ENCODE results near the gene UCP3.

Gene UCP3

GRCh38 chr11:74004046-74004695, 4.7 kb downstream of the UCP3 start:
- TF ChIP-seq ZNF70 (CRISPR knock-in tag; IDR thresholded peaks at IDR 0.05): no peak
- no peak for ATAC-seq

GRCh38 chr11:74002832-74003231, 6.1 kb downstream of the UCP3 start:
- no peak for ATAC-seq
- TF ChIP-seq TCF4 (CRISPR knock-in tag; IDR thresholded peaks at IDR 0.05; ENCODE audit: borderline replicate concordance) (no peak), ZFP3 (CRISPR knock-in tag; IDR thresholded peaks at IDR 0.05) (no peak), ISL1 (CRISPR knock-in tag; IDR thresholded peaks at IDR 0.05) (no peak), CSRNP3 (CRISPR knock-in tag; IDR thresholded peaks at IDR 0.05) (no peak), GLIS3 (CRISPR knock-in tag; IDR thresholded peaks at IDR 0.05) (no peak), TSHZ2 (CRISPR knock-in tag; IDR thresholded peaks at IDR 0.05) (no peak), PPARA (CRISPR knock-in tag; IDR thresholded peaks at IDR 0.05; ENCODE audit: borderline replicate concordance) (no peak), ZC3H10 (CRISPR knock-in tag; IDR thresholded peaks at IDR 0.05) (no peak), ZNF565 (CRISPR knock-in tag; conservative IDR thresholded peaks at IDR 0.05; ENCODE audit: low read depth) (no peak), CREB5 (CRISPR knock-in tag; IDR thresholded peaks at IDR 0.05; ENCODE audit: low read depth) (no peak)

- ATAC-seq: no peak
- TF ChIP-seq PPARA (CRISPR knock-in tag; IDR thresholded peaks at IDR 0.05; ENCODE audit: borderline replicate concordance) (no peak), TCF4 (CRISPR knock-in tag; IDR thresholded peaks at IDR 0.05; ENCODE audit: borderline replicate concordance) (no peak), ESRRG (CRISPR knock-in tag; IDR thresholded peaks at IDR 0.05) (no peak), TSHZ2 (CRISPR knock-in tag; IDR thresholded peaks at IDR 0.05) (no peak), CSRNP3 (CRISPR knock-in tag; IDR thresholded peaks at IDR 0.05) (no peak), ZFP30 (CRISPR knock-in tag; IDR thresholded peaks at IDR 0.05) (no peak), POU6F1 (CRISPR knock-in tag; IDR thresholded peaks at IDR 0.05; ENCODE audit: borderline replicate concordance, low read depth) (no peak), CSDC2 (CRISPR knock-in tag; IDR thresholded peaks at IDR 0.05) (no peak), ISL1 (CRISPR knock-in tag; IDR thresholded peaks at IDR 0.05) (no peak), OSR1 (CRISPR knock-in tag; IDR thresholded peaks at IDR 0.05) (no peak), ARNTL (CRISPR knock-in tag; IDR thresholded peaks at IDR 0.05; ENCODE audit: borderline replicate concordance, low read depth) (no peak), ZNF70 (CRISPR knock-in tag; IDR thresholded peaks at IDR 0.05) (no peak), TOX (CRISPR knock-in tag; IDR thresholded peaks at IDR 0.05; ENCODE audit: borderline replicate concordance) (no peak), ZFP3 (CRISPR knock-in tag; IDR thresholded peaks at IDR 0.05) (no peak), CREB5 (CRISPR knock-in tag; IDR thresholded peaks at IDR 0.05; ENCODE audit: low read depth) (no peak), GLIS3 (CRISPR knock-in tag; IDR thresholded peaks at IDR 0.05) (no peak)
These were observed 7.0 kb downstream of the UCP3 start for GRCh38 chr11:74001822-74002286.

Measured in SK-N-SH treated with all-trans-retinoic acid at 6 μM for 48 hours (cell line).